Panc1 (cell line): Measurements from ENCODE around the gene MGMT. TPM values are rescaled to one million over a fixed set of nuclear protein-coding genes. Genes with fewer than 3 reads are reported as not detected.

ENCODE experiments used
- ATAC-seq: fragments of 200-7000 bp; cut with Tn5 transposase; 2 replicates; pipeline ENCODE4 v1.9.1; 2020; ENCODE audit warnings: mild to moderate bottlenecking, moderate library complexity
- BruUV-seq: library from RNA; stranded (reverse); fragments of 400-500 nt; replicated peaks from 2 replicates; lab custom pipeline; 2021; lab: Mats Ljungman, UMichigan
- CTCF ChIA-PET: fragments of 300-600 bp; sonication (Branson Sonifier 250); formaldehyde crosslinking; loops from one replicate; lab custom pipeline; 2022; ENCODE audit warnings: antibody characterized with exemption; lab: Charles Lee
- POLR2A ChIA-PET: fragments of 300-600 bp; sonication (Branson Sonifier 250); formaldehyde crosslinking; loops from one replicate; lab custom pipeline; 2022; ENCODE audit warnings: antibody characterized with exemption; lab: Charles Lee
- DNase-seq: peaks from one replicate; pipeline ENCODE4 v3.0.0-alpha.2; 2010; ENCODE audit warnings: low read depth, low spot score
- H3K27ac ChIP-seq: 2 replicates; pipeline ENCODE4 v1.5.1; 2011; ENCODE audit warnings: mild to moderate bottlenecking, low read length, inconsistent platforms
- H3K27me3 ChIP-seq: fragments of 200-500 bp; sonication (Bioruptor generic); 2 replicates; pipeline ENCODE4 v1.6.0; 2014; ENCODE audit warnings: low read length, inconsistent platforms; ENCODE audit not compliant: control insufficient read depth, insufficient read depth
- H3K36me3 ChIP-seq: fragments of 200-500 bp; sonication (Bioruptor generic); 2 replicates; pipeline ENCODE4 v1.5.1; 2014; ENCODE audit warnings: inconsistent platforms, mild to moderate bottlenecking, low read length, moderate library complexity; ENCODE audit not compliant: control insufficient read depth, insufficient read depth
- H3K4me1 ChIP-seq: 2 replicates; pipeline ENCODE4 v1.5.1; 2011; ENCODE audit warnings: inconsistent platforms, mild to moderate bottlenecking, low read length, moderate library complexity; ENCODE audit not compliant: control insufficient read depth, insufficient read depth
- H3K4me3 ChIP-seq, 2 experiments: 2 replicates each; pipeline ENCODE4 v1.5.1; 2011 to 2012; ENCODE audit warnings: low read depth in 2 of 2, low read length in 2 of 2, mild to moderate bottlenecking in 2 of 2, inconsistent platforms in 1 of 2, moderate library complexity in 1 of 2
- H3K9me3 ChIP-seq: fragments of 200-500 bp; sonication (Bioruptor generic); 2 replicates; pipeline ENCODE4 v1.5.1; 2014; ENCODE audit warnings: low read depth, mild to moderate bottlenecking, inconsistent platforms, low read length, moderate library complexity; ENCODE audit not compliant: control insufficient read depth, insufficient read depth
- CTCF ChIP-seq: fragments of 450-650 bp; IDR thresholded peaks from 2 replicates; pipeline ENCODE4 v1.5.1; 2017; ENCODE audit warnings: mild to moderate bottlenecking
- POLR2AphosphoS5 ChIP-seq: IDR thresholded peaks from 2 replicates; pipeline ENCODE4 v1.6.1; 2012; ENCODE audit warnings: mild to moderate bottlenecking, low read depth, low read length, moderate library complexity
- SIN3A ChIP-seq: IDR thresholded peaks from 2 replicates; pipeline ENCODE4 v1.6.1; 2012; ENCODE audit warnings: low read depth, mild to moderate bottlenecking, low read length, moderate library complexity, borderline replicate concordance; ENCODE audit not compliant: insufficient read depth
- TCF7L2 ChIP-seq: IDR thresholded peaks from 2 replicates; pipeline ENCODE4 v1.6.1; 2011; ENCODE audit warnings: mild to moderate bottlenecking, low read depth, low read length, inconsistent platforms
- in situ Hi-C: cut with HindIII; loops from 2 replicates; pipeline ENCODE4 v1.10.0; 2016; ENCODE audit warnings: low sequenced_read_pairs, low pct_unique_long_range_greater_than_20kb
- intact Hi-C: fragments of 100-400 bp; cut with micrococcal nuclease; formaldehyde crosslinking; loops from one replicate; pipeline ENCODE4 v1.10.0; 2022; ENCODE audit not compliant: unreplicated experiment
- total RNA-seq: library from RNA; stranded (reverse); gene quantifications from one replicate; pipeline ENCODE4 v1.2.1, GENCODE V29; 2021; ENCODE audit not compliant: unreplicated experiment
- TF ChIP-seq, protein P1 (sequence below), 2 experiments: IDR thresholded peaks; 2 replicates each; pipeline ENCODE4 v1.6.1; 2011 to 2012; ENCODE audit warnings: low read depth in 2 of 2, control low read depth in 1 of 2, low read length in 1 of 2, mild to moderate bottlenecking in 1 of 2, moderate library complexity in 1 of 2; ENCODE audit not compliant: insufficient read depth in 1 of 2

Gene MGMT
- total RNA-seq, 1 experiment from 2014 or later, result 27.3 TPM

DNA sequence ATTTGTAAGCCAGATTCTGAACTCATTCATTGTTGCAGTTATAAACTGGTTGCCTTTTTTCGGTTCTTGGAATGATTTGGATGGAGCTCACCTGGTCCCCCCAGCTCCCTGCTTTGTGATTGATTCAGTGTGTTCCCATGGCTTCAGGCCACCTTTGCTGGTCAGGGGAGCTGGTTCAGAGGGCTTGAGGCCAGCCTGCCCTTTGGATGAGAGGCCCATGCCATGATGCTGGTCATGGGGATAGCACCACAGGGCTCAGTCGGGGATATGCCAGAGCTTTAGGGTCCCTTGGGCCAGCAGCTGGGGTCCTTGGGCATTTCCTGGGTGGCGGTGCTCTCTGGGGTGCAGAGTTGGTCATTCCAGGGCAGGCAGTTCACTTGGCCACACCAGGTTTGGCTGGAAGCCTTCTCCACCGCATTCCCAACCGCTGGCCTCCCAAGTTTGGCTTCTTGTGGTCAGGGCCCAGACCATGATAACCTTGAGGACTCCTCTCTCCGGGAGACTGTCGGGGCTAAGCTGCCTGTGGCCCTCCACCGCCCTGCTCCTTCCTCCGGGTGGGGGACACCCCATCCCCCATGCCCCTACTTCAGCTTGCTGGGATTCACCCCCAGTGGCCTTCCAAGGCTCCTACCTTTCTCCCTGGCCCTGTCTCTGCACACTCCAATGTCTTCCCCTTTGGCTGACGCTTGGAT lies 65.1 kb downstream of the MGMT start:
- intact Hi-C loops (no loop called here), in situ Hi-C loops (no loop called here)
- H3K4me3 ChIP-seq, result no peak overlapping the region
- H3K4me1 ChIP-seq, result peaks cover 9% of the 10 kb centered on the region; the same call in 1 of the 2 replicates
- H3K36me3 ChIP-seq, result no peaks in the 10 kb centered on the region
- ChIA-PET POLR2A (no interaction called here), CTCF (no interaction called here)
- TF ChIP-seq, protein P1, sequence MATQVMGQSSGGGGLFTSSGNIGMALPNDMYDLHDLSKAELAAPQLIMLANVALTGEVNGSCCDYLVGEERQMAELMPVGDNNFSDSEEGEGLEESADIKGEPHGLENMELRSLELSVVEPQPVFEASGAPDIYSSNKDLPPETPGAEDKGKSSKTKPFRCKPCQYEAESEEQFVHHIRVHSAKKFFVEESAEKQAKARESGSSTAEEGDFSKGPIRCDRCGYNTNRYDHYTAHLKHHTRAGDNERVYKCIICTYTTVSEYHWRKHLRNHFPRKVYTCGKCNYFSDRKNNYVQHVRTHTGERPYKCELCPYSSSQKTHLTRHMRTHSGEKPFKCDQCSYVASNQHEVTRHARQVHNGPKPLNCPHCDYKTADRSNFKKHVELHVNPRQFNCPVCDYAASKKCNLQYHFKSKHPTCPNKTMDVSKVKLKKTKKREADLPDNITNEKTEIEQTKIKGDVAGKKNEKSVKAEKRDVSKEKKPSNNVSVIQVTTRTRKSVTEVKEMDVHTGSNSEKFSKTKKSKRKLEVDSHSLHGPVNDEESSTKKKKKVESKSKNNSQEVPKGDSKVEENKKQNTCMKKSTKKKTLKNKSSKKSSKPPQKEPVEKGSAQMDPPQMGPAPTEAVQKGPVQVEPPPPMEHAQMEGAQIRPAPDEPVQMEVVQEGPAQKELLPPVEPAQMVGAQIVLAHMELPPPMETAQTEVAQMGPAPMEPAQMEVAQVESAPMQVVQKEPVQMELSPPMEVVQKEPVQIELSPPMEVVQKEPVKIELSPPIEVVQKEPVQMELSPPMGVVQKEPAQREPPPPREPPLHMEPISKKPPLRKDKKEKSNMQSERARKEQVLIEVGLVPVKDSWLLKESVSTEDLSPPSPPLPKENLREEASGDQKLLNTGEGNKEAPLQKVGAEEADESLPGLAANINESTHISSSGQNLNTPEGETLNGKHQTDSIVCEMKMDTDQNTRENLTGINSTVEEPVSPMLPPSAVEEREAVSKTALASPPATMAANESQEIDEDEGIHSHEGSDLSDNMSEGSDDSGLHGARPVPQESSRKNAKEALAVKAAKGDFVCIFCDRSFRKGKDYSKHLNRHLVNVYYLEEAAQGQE (IDR thresholded peaks at IDR 0.05; ENCODE audit: insufficient read depth in 1 of 2, low read depth in 2 of 2, low read length in 1 of 2), result no peak
- TF ChIP-seq TCF7L2, result no peak
- no peak for TF ChIP-seq POLR2AphosphoS5
- TF ChIP-seq CTCF, result no peak
- TF ChIP-seq SIN3A, result no peak
- no peaks in the 10 kb centered on the region for H3K27me3 ChIP-seq
- no TSS peak for BruUV-seq
- H3K27ac ChIP-seq, result peak overlapping the region; percentile 48; the same call in 1 of the 2 replicates
- DNase-seq (no peak), ATAC-seq (peak; percentile 51)
- H3K9me3 ChIP-seq, result no peaks in the 10 kb centered on the region

GRCh38 chr10:129532838-129533237 lies 65.8 kb downstream of the MGMT start:
- Histone ChIP-seq H3K4me3 (no peak overlapping the region), H3K27me3 (no peaks in the 10 kb centered on the region), H3K36me3 (no peaks in the 10 kb centered on the region), H3K9me3 (no peaks in the 10 kb centered on the region), H3K27ac (no peak overlapping the region), H3K4me1 (peaks cover 9% of the 10 kb centered on the region; the same call in 1 of the 2 replicates)
- ChIA-PET CTCF (no interaction called here), POLR2A (no interaction called here)
- DNase-seq (no peak), ATAC-seq (no peak)
- no peak for TF ChIP-seq POLR2AphosphoS5
- TF ChIP-seq SIN3A, result no peak
- TF ChIP-seq CTCF, result no peak
- TF ChIP-seq, protein P1 (IDR thresholded peaks at IDR 0.05; ENCODE audit: insufficient read depth in 1 of 2, low read depth in 2 of 2, low read length in 1 of 2), result no peak
- no peak for TF ChIP-seq TCF7L2
- intact Hi-C loops, result no loop called here
- in situ Hi-C loops, result no loop called here
- no TSS peak for BruUV-seq
